ENCODE measurements around the gene PTPRT. TPM values are rescaled to one million over a fixed set of nuclear protein-coding genes. Genes with fewer than 3 reads are reported as not detected.

The PTPRT gene
- total and polyA plus RNA-seq, 2 of the 4 experiments (the other 2 are of a cell fraction): not detected

- Histone ChIP-seq H3K56ac (ENCODE audit: extremely low read depth, insufficient read depth, low read length) (no peak overlapping the region), H2BK20ac (ENCODE audit: low read depth, low read length) (no peak overlapping the region), H3K4me3 (ENCODE audit: insufficient read depth, low read depth, low read length) (no peak overlapping the region), H3K4me2 (ENCODE audit: low read depth, low read length) (no peak overlapping the region), H3K4ac (ENCODE audit: low read depth, low read length) (no peak overlapping the region), H3K9ac (ENCODE audit: low read depth, low read length) (no peak overlapping the region), H4K91ac (ENCODE audit: insufficient read depth, low read depth, low read length) (no peak overlapping the region), H3K27me3 (ENCODE audit: control insufficient read depth, insufficient read depth, low read length) (no peaks in the 10 kb centered on the region), H2AFZ (replicated peaks; ENCODE audit: low read length, poor library complexity) (no peak overlapping the region), H2AK9ac (replicated peaks; ENCODE audit: low read depth, low read length, poor library complexity) (no peak overlapping the region), H2BK120ac (ENCODE audit: low read depth, low read length) (no peak overlapping the region), H3K4me1 (ENCODE audit: control insufficient read depth, insufficient read depth, low read length) (no peaks in the 10 kb centered on the region), H3K9me1 (ENCODE audit: insufficient read depth, low read length) (no peaks in the 10 kb centered on the region), H3K79me1 (ENCODE audit: low read depth in 1 of 2, low read length in 2 of 2) (no peaks in the 10 kb centered on the region), H2BK5ac (ENCODE audit: low read depth, low read length, poor library complexity, severe bottlenecking) (no peak overlapping the region), H4K8ac (ENCODE audit: low read depth in 2 of 2, low read length in 2 of 2) (no peak overlapping the region), H2BK15ac (ENCODE audit: low read depth, low read length) (no peak overlapping the region), H4K5ac (ENCODE audit: low read depth, low read length) (no peak overlapping the region), H3K14ac (replicated peaks; ENCODE audit: low read depth, low read length) (no peak overlapping the region), H4K20me1 (ENCODE audit: insufficient read depth, low read length) (no peaks in the 10 kb centered on the region), H3K23ac (ENCODE audit: low read depth, low read length) (no peak overlapping the region), H3K9me3 (ENCODE audit: control insufficient read depth, insufficient read depth, low read length) (peaks cover 28% of the 10 kb centered on the region), H3K18ac (ENCODE audit: low read depth, low read length) (no peak overlapping the region), H3K36me3 (ENCODE audit: control insufficient read depth, insufficient read depth, low read length) (no peaks in the 10 kb centered on the region), H2AK5ac (ENCODE audit: low read depth, low read length) (no peak overlapping the region), H3K27ac (ENCODE audit: insufficient read depth, low read length) (no peak overlapping the region)
- dilution Hi-C loops (cut with HindIII; ENCODE audit: low sequenced_read_pairs, unreplicated experiment): no loop called here
- ATAC-seq (ENCODE audit: low read depth) (no peak), DNase-seq (no peak)
- intact Hi-C loops (cut with micrococcal nuclease): no loop called here
- ChIA-PET POLR2A (ENCODE audit: unreplicated experiment) (no interaction called here), CTCF (no interaction called here)
- no TSS peak for BruUV-seq (replicated peaks)
- WGBS, 2 experiments (ENCODE audit: extremely low coverage in 2 of 2, insufficient read length in 1 of 2): 10% methylated on average over 2 of the region's 9 CpGs; no CpG with 5 or more reads in 1 of the 2 experiments
- in situ Hi-C loops (cut with MboI; ENCODE audit: low sequenced_read_pairs): no loop called here
- no peak for TF ChIP-seq RFX5 (IDR thresholded peaks at IDR 0.05; ENCODE audit: low read depth, low read length)
- no peak for TF ChIP-seq BHLHE40 (IDR thresholded peaks at IDR 0.05; ENCODE audit: low read depth, low read length)
- TF ChIP-seq ELK1 (IDR thresholded peaks at IDR 0.05; ENCODE audit: borderline replicate concordance, low read depth, low read length): no peak
- TF ChIP-seq CEBPB (IDR thresholded peaks at IDR 0.05; ENCODE audit: low read depth, low read length): no peak
- no peak for TF ChIP-seq CTCF (conservative IDR thresholded peaks at IDR 0.05; ENCODE audit: low read depth, low read length)
- TF ChIP-seq RAD21 (IDR thresholded peaks at IDR 0.05; ENCODE audit: low read length): no peak
- TF ChIP-seq FOS (IDR thresholded peaks at IDR 0.05; ENCODE audit: low read depth, low read length): no peak
- TF ChIP-seq NFE2L2 (IDR thresholded peaks at IDR 0.05; ENCODE audit: low read depth, low read length): no peak
- no peak for TF ChIP-seq RCOR1 (IDR thresholded peaks at IDR 0.05; ENCODE audit: insufficient replicate concordance, low read length)
- no peak for TF ChIP-seq CHD1 (IDR thresholded peaks at IDR 0.05; ENCODE audit: low read depth, low read length)
- no peak for TF ChIP-seq MAFK (IDR thresholded peaks at IDR 0.05; ENCODE audit: low read depth, low read length)
- TF ChIP-seq SMC3 (IDR thresholded peaks at IDR 0.05; ENCODE audit: low read depth, low read length): no peak
- TF ChIP-seq POLR2A (IDR thresholded peaks at IDR 0.05; ENCODE audit: low read depth, low read length): no peak
- TF ChIP-seq MXI1 (IDR thresholded peaks at IDR 0.05; ENCODE audit: borderline replicate concordance, low read depth, low read length): no peak
- no peak for TF ChIP-seq USF2 (IDR thresholded peaks at IDR 0.05; ENCODE audit: low read depth, low read length)
- no peak for TF ChIP-seq MAZ (IDR thresholded peaks at IDR 0.05; ENCODE audit: borderline replicate concordance, low read depth, low read length)
Observed at GRCh38 chr20:42986143-42986773, 203.4 kb downstream of the PTPRT start.

All from IMR-90 (cell line).